AG09319 (cell line): ENCODE measurements around the gene ZC3H7B.

Source experiments
- DNase-seq: peaks from one replicate; pipeline ENCODE4 v3.0.0-alpha.2; 2010; ENCODE audit warnings: low read depth; ENCODE audit errors: extremely low read depth
- CTCF ChIP-seq: IDR thresholded peaks from 2 replicates; pipeline ENCODE4 v1.5.1; 2011; ENCODE audit warnings: low read depth, mild to moderate bottlenecking, inconsistent platforms, low read length, moderate library complexity

ZC3H7B gene

DNA sequence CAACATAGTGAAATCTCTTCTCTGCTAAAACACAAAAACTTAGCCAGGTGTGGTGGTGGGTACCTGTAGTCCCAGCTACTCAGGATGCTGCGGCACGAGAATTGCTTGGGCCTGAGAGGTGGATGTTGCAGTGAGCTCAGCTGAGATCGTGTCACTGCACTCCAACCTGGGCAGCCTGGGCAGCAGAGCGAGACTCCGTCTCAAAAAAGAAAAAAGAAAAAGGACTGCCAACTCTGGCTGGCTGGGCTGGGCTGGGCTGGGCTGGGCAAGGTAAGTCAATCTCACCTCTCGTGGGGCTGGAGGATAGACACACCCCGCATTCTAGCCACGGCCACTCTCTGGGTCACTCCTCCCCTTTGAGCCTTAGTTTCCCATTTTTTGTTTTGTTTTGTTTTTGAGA, 107.3 kb downstream of the ZC3H7B start:
- TF ChIP-seq CTCF = no peak
- no peak for DNase-seq
